SU-DHL-6 (cell line): ENCODE data around the gene WDTC1.

Experiments used
- CTCF ChIP-seq: fragments of 200-600 bp; sonication (generic); IDR thresholded peaks from one replicate; pipeline ENCODE4 v1.5.1; 2017; ENCODE audit warnings: antibody characterized with exemption, mild to moderate bottlenecking, low read length, moderate library complexity; ENCODE audit not compliant: insufficient read depth, poor library complexity, severe bottlenecking
- EZH2phosphoT487 ChIP-seq: fragments of 200-600 bp; sonication (generic), shearing (Covaris generic); conservative IDR thresholded peaks from 2 replicates; pipeline ENCODE4 v1.6.1; 2018; ENCODE audit warnings: mild to moderate bottlenecking, antibody characterized with exemption, low read length, moderate library complexity, mixed read lengths

GRCh38 chr1:27338751-27339150 is 104.3 kb downstream of the WDTC1 start:
- TF ChIP-seq CTCF (no peak), EZH2phosphoT487 (no peak)
